Muscle layer of duodenum (tissue), 2 donors: Measurements from ENCODE around the gene HIP1R.

Source experiments
- H3K27ac ChIP-seq: one replicate; pipeline ENCODE4 v1.7.0; 2013; ENCODE audit warnings: mild to moderate bottlenecking, low read length
- H3K27me3 ChIP-seq: one replicate; pipeline ENCODE4 v1.7.0; 2013; ENCODE audit warnings: low read depth, mild to moderate bottlenecking, control low read depth, low read length
- H3K36me3 ChIP-seq, 2 donors: one replicate each; pipeline ENCODE4 v1.7.0; 2013; ENCODE audit warnings: low read length in 2 of 2, control low read depth in 1 of 2, mild to moderate bottlenecking in 1 of 2; ENCODE audit not compliant: insufficient read depth in 2 of 2, control insufficient read depth in 1 of 2
- H3K4me1 ChIP-seq, 2 donors: one replicate each; pipeline ENCODE4 v1.7.0; 2013; ENCODE audit warnings: low read length in 2 of 2, mild to moderate bottlenecking in 2 of 2, control low read depth in 1 of 2, moderate library complexity in 1 of 2; ENCODE audit not compliant: insufficient read depth in 2 of 2, control insufficient read depth in 1 of 2
- H3K4me3 ChIP-seq, 2 donors: one replicate each; pipeline ENCODE4 v1.7.0; 2013; ENCODE audit warnings: low read length in 2 of 2, low read depth in 1 of 2, mild to moderate bottlenecking in 1 of 2
- H3K9me3 ChIP-seq, 2 donors: one replicate each; pipeline ENCODE4 v1.7.0; 2013; ENCODE audit warnings: low read length in 2 of 2, control low read depth in 1 of 2, mild to moderate bottlenecking in 1 of 2; ENCODE audit not compliant: control insufficient read depth in 1 of 2
- donor health status: healthy.

HIP1R gene

DNA sequence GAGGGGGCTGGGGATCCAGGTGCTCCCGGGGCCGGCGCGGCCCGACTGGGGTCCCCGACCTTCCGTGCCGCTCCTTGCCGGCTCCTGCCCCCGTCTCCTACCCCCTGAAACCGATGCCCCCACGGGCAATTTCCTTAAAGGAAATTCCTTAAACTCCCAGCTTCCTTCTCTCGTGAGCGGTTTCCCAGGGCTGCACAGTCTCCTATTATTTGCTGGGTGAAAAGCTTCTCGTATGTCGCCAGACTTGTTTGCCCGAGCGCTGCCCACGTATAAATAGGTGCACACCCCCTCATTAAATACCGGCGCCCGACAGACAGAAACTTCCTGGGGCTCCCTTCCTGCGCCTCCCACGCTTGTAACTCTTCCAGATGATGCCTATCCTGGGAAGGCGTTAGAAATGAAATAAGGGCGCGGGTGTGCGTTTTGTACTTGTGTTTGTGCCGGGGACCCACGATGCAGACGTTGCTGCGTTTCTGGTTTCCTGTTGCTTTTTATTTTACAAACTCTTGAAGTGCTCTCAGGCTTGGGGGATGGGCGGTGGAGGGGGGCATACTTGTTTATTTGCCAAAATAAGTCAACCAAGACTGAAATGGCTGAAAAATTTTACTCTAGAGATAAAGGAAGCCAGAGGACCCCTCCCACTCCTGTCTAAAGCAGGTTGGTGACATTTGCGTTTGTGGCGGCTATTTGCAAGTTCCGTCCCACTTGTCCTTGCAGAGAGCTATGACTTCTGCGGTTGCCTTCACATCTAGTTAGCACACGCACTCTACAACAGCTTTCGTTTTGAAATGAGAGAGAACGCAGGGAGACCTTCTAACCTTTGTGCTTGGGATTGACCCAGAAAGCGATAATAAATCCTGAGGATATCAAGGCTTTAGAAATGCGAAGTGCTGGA, 1.0 kb downstream of the HIP1R start:
- Histone ChIP-seq H3K9me3 (no peaks in the 10 kb centered on the region), H3K4me1 (peaks cover 0 to 14% of the 10 kb centered on the region in 2 donors), H3K36me3 (no peaks in the 10 kb centered on the region), H3K27me3 (no peaks in the 10 kb centered on the region), H3K4me3 (peak overlapping the region; percentile 71 to 91), H3K27ac (peak overlapping the region; percentile 35)

DNA sequence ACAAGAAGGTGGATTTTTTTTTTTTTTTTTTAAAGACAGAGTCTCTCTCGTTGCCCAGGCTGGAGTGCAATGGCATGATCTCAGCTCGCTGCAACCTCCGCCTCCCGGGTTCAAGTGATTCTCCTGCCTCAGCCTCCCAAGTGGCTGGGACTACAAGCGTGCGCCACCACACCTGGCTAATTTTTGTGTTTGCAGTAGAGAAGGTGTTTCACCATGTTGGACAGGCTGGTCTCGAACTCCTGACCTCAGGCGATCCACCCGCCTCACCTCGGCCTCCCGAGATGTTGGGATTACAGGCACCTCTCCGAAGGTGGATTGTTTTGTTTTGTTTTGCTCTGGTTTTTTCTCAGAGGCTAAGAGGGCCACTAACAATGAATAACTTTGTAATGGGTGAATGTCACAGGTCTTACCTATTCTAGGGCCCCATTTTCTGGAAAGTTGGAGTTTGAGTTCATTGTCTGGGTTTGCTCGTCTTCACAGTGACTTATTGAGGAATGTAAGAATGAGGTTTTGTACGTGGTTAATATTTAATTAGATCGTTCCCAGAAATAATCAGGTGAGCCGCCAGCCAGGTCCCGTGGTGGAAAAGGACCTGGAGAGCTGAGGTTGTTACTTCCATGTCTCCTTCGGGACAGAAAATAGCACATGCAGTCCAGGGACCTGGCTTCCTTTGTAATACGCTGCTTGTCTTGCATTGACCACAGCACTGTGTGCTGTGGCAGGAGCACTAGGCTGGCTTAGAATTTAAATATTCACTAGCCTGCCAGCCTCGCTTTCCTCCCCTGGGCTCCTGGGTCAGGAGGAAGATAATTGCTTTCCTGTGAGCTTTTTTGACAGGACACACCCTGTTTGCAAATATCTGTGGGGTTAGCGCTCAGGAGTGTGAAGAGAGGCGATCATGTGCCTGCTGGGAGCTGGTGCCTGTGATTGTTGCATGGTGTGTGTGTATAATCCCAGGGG, 2.3 kb downstream of the HIP1R start:
- Histone ChIP-seq H3K4me1 (peaks cover 0 to 26% of the 10 kb centered on the region in 2 donors), H3K27me3 (no peaks in the 10 kb centered on the region), H3K27ac (no peak overlapping the region), H3K36me3 (no peaks in the 10 kb centered on the region), H3K9me3 (no peaks in the 10 kb centered on the region), H3K4me3 (no peak overlapping the region)

DNA sequence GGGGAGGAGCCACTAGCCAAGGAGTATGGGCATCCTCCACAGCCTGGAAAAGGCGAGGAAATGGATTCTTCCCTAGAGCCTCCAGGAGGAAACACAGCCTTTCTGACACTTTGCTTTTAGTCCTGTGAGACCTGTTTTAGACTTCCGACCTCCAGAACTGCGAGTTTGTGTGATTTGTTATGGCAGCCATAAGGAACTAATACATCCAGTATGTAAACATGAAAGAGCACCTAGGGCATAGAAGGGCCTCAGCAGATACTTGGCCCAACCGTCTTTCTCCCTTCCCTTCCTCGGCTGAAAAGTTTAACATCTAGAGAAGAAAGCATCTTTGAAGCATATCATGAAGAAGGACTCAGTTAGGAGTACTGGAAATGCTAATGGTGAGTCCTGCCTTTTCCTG, 3.6 kb downstream of the HIP1R start:
- Histone ChIP-seq H3K27ac (no peak overlapping the region), H3K4me1 (peaks cover 0 to 32% of the 10 kb centered on the region in 2 donors)

DNA sequence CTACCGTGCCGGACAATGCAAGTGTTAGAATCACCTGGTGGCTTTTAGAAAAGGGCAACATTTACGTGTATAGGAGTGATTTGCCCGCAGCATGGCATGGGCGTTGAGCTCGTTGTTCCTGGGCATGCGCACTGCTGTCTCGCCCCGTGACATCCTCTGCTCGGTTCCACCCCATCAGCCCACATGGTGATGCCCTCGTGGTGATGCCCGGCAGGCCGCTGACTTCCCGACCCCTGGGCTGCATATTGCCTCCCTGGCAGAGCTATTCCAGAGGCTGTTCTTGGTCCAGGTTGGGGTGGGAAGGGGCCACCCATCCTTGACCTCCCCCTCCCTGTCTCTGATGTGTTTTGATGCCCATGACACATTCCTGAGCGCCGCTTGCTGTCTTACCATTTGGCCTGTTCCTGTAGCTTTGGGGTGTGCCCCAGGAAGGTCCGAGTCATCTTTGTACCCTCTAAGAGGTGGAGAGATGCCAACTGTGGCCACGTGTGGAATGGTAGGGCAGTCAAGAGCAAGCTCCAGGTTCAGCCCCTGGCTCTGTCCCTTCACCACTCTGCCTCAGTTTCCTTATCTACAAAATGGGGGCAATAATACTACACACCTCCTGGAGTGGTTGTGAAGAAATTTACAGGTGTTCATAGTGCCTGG, 4.8 kb downstream of the HIP1R start:
- Histone ChIP-seq H3K36me3 (no peaks in the 10 kb centered on the region), H3K27ac (no peak overlapping the region), H3K27me3 (no peaks in the 10 kb centered on the region), H3K9me3 (no peaks in the 10 kb centered on the region), H3K4me3 (no peak overlapping the region), H3K4me1 (peaks cover 0 to 30% of the 10 kb centered on the region in 2 donors)

More for the DNA sequence above, 3.6 kb downstream of the HIP1R start:
- Histone ChIP-seq H3K4me3 (no peak overlapping the region), H3K9me3 (no peaks in the 10 kb centered on the region), H3K36me3 (no peaks in the 10 kb centered on the region), H3K27me3 (no peaks in the 10 kb centered on the region)

DNA sequence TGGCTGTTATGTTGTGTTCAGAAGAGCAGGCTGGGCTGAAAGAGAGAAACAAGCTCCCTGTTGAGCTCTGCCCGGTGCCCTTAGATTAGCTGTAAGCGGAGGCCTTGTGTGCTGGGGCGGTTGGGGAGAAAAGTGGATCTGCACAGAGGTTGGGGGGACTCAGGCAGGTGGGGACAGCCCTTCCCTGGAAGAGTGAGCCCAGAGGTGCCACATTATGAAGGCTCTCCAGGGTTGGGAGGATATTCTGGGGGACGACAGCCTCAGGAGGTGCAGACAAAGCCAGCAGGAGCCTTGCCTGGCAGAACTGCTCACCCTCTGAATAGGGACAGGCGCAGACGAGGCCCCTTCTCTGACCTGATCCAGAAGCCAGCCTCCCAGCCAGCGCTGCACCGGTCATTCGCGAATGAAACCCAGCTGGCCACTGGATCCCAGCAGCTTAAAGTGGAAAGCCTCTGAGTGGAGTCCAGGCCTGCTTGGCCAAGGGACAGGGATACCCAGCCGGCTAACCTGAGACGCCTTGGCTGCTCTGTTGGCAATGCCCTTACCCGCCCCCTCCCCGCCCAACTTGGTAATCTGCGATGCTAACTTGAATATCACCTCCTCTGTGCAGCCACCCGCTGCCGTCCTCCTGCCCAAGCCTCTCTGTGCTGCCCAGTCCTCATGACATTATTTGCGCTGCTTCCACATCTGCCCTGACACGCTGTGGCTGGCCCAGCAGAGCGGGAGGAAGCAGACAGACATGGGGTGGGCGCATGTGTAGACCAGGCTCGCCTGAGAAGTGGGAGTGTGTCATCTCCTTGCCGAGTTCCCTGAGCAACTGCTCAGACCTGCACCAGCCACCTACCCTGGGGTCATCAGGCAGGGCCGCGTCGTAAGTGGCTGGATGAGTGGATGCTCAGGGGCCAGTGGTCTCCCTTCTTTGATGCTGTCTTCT, 5.6 kb downstream of the HIP1R start:
- Histone ChIP-seq H3K9me3 (no peaks in the 10 kb centered on the region), H3K27me3 (no peaks in the 10 kb centered on the region), H3K4me1 (peaks cover 0 to 30% of the 10 kb centered on the region in 2 donors), H3K27ac (no peak overlapping the region), H3K4me3 (no peak overlapping the region), H3K36me3 (no peaks in the 10 kb centered on the region)

DNA sequence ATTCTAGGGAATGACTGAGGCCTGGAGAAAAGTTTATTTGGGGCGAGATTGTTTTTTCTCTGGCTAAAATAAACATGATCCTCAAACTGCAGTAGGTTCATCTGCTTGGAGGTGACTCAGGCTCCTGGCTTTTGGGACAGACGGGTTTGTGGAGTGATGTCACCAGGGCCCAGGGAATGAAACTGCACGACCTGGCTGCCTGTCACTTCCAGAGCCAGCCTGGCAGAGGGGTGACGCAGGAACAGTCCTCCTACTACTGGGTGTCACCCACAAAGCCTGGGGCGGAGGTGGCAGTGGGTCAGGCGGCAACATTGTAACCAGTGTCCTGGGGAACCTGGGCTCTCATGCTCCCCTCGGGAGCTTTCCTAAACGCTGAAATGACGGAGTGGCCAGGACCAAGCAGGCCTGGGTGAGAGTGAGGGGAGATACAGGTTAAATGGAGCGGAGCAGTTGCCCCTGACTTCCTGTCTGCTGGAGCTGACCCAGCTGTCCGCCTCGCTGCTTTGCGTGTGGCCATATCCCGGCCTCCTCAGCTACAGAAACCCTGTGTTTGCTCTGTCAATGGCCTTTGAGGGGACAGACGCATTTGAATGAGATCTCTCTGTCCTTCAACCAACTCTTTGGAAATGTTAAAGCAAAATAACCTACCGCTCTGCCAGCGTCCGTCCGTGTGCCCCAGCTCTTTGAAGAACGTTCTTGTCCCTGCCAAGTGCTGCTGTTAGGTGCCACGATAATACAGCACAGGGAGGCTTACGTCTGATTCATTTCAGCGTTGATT, 6.5 kb downstream of the HIP1R start:
- Histone ChIP-seq H3K36me3 (no peaks in the 10 kb centered on the region), H3K9me3 (no peaks in the 10 kb centered on the region), H3K4me3 (no peak overlapping the region), H3K27ac (no peak overlapping the region), H3K4me1 (peaks cover 0 to 24% of the 10 kb centered on the region in 2 donors), H3K27me3 (no peaks in the 10 kb centered on the region)

DNA sequence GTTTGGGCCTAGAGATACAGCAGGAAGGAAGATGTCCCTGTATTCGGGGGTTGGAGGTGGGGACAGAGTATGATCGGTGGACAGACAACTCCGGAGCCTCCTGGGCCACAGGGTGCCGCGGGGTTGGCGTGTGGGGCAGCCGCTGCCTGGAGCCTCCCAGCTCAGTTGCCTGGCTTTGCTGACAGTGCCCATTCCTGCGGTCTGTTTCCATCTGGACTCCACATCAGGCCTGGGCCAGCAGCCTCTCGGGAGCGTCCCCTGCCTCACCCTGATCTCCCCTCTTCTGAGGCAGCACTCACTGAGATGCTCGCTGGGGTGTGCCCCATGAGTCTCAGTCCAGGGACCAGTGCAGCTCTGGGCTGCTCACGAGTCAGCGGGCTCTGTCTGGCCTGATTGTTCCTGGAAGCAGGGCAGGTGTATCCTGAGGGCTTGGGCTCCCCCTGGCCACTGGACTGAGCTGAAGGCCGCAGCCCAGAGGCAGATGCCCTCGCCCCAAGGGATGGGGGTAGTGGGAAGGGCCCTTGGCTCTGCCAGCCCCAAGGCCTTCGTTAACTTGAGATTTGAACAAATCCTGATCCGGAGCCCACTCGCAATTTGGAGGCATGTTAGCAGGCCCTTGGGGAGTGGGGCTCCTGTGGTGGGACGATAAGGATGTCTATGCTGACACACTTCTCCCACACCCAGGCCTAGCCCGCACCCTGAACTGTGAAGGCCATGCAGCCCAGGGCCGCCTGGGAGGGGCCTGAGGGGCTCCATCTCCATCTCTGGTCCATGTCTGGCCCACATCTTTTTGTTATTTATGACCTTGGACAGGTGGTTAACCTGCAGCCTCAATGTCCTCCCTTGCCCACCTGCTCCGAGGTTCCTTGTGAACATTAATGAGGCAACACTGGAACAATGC, 7.5 kb downstream of the HIP1R start:
- H3K9me3 ChIP-seq, result no peaks in the 10 kb centered on the region
- H3K4me1 ChIP-seq, result peaks cover 0 to 24% of the 10 kb centered on the region in 2 donors
- no peaks in the 10 kb centered on the region for H3K36me3 ChIP-seq
- H3K27ac ChIP-seq, result no peak overlapping the region
- H3K4me3 ChIP-seq, result no peak overlapping the region
- H3K27me3 ChIP-seq, result no peaks in the 10 kb centered on the region

DNA sequence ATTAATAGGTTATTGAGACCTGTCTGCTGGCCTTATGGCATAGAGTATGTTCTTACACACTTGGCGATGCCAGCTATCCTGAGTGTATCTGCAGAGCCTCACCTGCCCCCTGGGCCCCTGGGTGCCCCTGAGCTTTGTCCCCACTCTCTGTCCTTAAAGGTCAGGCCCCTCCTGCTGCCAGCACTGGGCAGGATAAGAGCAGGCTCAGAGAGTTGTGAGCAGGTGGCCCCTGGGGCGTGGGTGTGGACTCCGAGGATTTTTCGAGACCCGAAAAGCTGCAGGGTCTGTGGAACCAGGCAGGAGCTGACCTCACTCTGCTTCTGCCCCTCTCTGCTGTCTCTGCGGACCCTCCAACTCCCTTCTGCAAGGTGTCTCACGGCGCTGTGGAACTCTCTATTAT, 8.2 kb downstream of the HIP1R start:
- Histone ChIP-seq H3K4me3 (no peak overlapping the region), H3K27ac (no peak overlapping the region), H3K4me1 (peaks cover 0 to 24% of the 10 kb centered on the region in 2 donors), H3K27me3 (no peaks in the 10 kb centered on the region), H3K9me3 (no peaks in the 10 kb centered on the region), H3K36me3 (no peaks in the 10 kb centered on the region)

DNA sequence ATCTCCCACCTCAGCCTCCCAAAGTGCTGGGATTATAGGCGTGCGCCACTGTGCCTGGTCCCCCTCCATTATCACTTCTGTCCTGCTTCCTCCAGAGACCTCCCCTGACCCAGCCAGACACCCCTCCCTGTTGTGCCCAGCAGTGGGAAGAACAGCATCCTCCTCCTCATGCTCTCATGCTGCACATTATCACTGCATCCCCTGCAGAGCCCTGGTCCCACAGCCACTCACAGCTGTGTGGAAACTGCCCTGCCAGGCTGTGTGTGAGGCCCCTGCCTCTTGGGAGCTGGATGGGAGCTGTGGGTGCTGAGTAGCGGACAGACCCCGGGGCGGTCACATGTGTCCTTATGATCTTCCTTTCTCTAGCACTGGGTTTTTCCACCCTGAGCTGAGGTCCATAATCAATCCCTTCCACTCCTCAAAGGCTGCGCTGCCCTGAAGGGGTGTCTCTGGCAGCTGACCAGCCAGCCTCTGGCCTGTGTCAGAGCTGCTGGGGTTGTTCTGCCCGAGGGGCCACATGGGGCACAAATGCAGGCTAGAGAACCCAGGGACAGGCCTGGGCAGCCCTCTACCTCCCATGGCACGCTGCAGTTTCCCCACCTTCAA, 9.2 kb downstream of the HIP1R start:
- Histone ChIP-seq H3K27me3 (no peaks in the 10 kb centered on the region), H3K4me1 (peaks cover 0 to 24% of the 10 kb centered on the region in 2 donors), H3K36me3 (no peaks in the 10 kb centered on the region), H3K27ac (no peak overlapping the region), H3K4me3 (no peak overlapping the region), H3K9me3 (no peaks in the 10 kb centered on the region)
